Ectodermal cell (in vitro differentiated cells): ENCODE results near the gene TWIST1.

ENCODE experiments used
- H3K27ac ChIP-seq: 2 replicates; pipeline ENCODE4 v1.7.0; 2013; ENCODE audit warnings: mild to moderate bottlenecking, low read depth, low read length; ENCODE audit not compliant: insufficient read depth, poor library complexity, severe bottlenecking
- H3K27me3 ChIP-seq: 2 replicates; pipeline ENCODE4 v1.7.0; 2013; ENCODE audit warnings: mild to moderate bottlenecking, low read length; ENCODE audit not compliant: insufficient read depth, control insufficient read depth, poor library complexity, severe bottlenecking
- H3K36me3 ChIP-seq: one replicate; pipeline ENCODE4 v1.7.0; 2013; ENCODE audit warnings: low read length; ENCODE audit not compliant: control insufficient read depth, insufficient read depth
- H3K4me1 ChIP-seq: one replicate; pipeline ENCODE4 v1.7.0; 2013; ENCODE audit warnings: low read length; ENCODE audit not compliant: control insufficient read depth, insufficient read depth
- H3K4me3 ChIP-seq: 2 replicates; pipeline ENCODE4 v1.7.0; 2013; ENCODE audit warnings: low read depth, low read length, control low read depth; ENCODE audit not compliant: insufficient read depth
- H3K9me3 ChIP-seq: 2 replicates; pipeline ENCODE4 v1.7.0; 2013; ENCODE audit warnings: mild to moderate bottlenecking, low read length, moderate library complexity; ENCODE audit not compliant: control insufficient read depth
- WGBS, 2 experiments: methylation state at CpG; one replicate each; pipeline ENCODE4 v1.1.7; 2013; ENCODE audit warnings: missing lambda C conversion rate in 2 of 2; 5-methylcytosine and 5-hydroxymethylcytosine counted together

Gene TWIST1

DNA sequence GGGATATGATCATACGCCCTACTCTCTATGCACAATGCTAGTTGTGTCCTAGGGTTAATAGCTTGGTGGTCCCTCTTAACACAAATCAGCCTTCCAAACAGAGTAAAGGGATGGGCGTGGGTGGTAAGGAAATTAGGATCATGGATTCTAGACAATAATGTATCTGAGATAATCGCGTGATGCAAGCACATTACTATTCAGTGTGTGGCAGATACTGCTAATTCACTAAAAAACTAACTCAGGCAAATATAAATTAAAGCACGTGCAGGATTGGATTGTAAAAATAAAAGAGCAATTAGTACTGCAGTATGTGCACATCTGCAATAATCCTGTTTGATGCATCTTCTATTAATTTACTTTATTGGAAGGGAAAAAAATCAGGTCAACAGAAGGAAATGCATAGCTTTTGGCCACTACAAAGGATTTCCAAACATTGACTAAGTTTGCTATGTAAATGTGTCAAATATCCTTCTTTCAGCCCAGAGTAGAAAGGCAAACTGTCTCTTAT, 22.0 kb downstream of the TWIST1 start:
- no peaks in the 10 kb centered on the region for H3K9me3 ChIP-seq
- H3K4me1 ChIP-seq = no peaks in the 10 kb centered on the region
- no peaks in the 10 kb centered on the region for H3K27me3 ChIP-seq
- no peak overlapping the region for H3K4me3 ChIP-seq
- 87 to 89% methylated on average over 5 of the region's 5 CpGs for WGBS, 2 experiments
- no peaks in the 10 kb centered on the region for H3K36me3 ChIP-seq
- H3K27ac ChIP-seq = no peak overlapping the region

DNA sequence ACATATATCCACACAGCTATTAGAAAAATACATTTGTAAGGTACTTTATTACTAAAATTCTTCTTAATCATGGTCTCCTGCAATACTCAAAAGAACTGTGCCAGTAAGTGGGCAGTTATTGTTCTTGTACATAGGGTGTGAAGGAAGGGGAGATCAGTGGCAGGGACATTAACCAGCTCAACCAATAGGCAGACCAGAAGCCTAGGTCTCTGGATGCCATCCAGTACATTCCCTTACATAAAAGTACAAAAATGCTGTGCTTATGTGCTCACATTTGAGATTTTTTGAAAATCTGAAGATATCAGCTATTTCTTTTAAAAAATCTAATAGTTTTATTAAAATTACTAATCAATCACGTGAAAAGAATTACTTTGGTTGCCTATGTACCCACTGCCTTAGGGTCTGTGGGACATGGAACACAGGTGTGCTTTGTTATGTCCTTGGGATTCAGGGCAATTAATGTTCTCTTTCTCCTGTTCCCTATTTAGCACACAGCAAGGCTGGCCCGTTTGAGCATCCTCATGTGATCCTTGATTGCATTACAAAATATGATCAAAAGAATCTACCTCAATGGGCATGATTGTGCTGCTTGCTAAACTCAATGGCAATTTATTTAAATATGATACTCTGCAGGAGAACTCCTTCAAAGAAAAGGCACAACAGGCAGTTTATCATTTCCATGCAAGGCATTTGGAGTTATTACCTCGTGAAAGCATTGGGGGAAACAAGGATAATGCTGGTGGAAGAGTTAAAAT, 22.7 kb downstream of the TWIST1 start:
- 67 to 77% methylated on average over 3 of the region's 3 CpGs for WGBS, 2 experiments
- Histone ChIP-seq H3K4me1 (no peaks in the 10 kb centered on the region), H3K27me3 (no peaks in the 10 kb centered on the region)

DNA sequence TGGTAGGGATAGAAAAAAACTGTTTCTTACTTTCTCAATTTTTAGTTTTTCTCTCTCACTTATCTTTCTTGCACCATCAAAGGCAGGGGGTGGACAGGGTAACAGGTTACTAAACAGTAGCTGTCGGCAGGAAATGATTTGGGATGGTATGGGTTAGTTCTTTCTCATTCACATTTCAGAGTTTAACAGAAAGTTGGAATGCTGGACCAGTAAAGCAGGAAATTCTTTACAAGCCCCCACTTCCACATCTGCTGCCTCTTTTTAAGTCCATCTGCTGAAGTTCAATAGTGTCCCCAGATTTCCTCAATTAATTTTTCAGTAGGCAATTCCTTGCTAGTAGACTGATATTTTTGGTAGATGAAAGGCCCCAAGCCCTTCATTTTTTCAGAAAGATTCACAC, 23.3 kb downstream of the TWIST1 start:
- no peak overlapping the region for H3K27ac ChIP-seq
- no peak overlapping the region for H3K4me3 ChIP-seq
- 67 to 100% methylated on average over 1 of the region's 1 CpG for WGBS, 2 experiments
- no peaks in the 10 kb centered on the region for H3K4me1 ChIP-seq
- H3K9me3 ChIP-seq = no peaks in the 10 kb centered on the region
- H3K36me3 ChIP-seq = no peaks in the 10 kb centered on the region
- no peaks in the 10 kb centered on the region for H3K27me3 ChIP-seq

More for the DNA sequence above, 22.7 kb downstream of the TWIST1 start:
- no peak overlapping the region for H3K4me3 ChIP-seq
- no peaks in the 10 kb centered on the region for H3K36me3 ChIP-seq
- no peaks in the 10 kb centered on the region for H3K9me3 ChIP-seq
- H3K27ac ChIP-seq = no peak overlapping the region

DNA sequence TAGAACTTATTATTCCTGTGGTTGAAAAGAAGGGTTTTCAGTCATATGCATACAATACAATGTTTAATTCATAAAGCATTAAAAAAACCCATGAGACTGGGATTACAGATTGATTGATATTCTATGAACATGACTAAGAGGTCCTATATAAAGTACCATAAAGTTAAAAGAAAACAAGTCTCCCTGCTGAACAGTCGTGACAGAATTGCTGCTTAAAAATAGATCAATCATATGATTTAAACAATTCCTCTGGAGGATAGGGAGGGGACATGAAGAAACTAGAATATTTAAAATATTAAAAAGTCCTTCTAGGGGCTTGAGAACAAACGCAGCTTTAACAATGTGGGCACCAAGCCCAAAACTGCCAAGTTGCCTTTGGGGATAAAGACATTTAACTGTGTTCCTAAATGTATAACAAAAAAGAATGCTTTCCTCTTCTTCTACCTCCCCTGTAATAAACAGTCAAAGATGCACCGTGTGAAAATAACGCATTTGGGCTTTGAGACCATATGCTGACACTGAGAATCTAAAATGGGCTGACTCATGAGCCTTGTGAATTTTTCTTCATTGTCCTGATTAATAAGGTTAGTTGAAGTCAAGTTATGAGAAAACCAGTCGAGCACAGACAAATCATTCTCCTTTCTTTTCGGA, 25.8 kb downstream of the TWIST1 start:
- Histone ChIP-seq H3K27me3 (no peaks in the 10 kb centered on the region), H3K9me3 (no peaks in the 10 kb centered on the region), H3K4me3 (no peak overlapping the region), H3K36me3 (no peaks in the 10 kb centered on the region), H3K4me1 (no peaks in the 10 kb centered on the region), H3K27ac (no peak overlapping the region)
- 97 to 98% methylated on average over 3 of the region's 6 CpGs for WGBS, 2 experiments

DNA sequence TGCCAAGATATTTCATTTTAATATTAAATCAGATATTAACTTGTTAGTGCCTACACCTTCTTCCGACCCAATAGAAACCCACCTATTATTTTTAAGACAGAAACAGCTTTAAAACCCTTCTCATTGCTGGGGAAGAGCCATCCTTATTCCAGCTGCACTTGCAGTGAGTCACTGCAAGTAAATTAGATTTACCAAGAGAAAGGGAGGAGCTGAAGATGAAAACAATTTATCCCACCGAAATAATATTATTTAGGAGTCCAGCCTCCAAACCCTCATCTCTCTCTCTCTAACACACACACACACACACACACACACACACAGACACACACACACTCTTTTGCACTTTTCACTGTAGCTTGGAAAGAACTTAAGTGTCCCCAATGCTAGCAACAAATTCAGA, 26.9 kb downstream of the TWIST1 start:
- H3K4me3 ChIP-seq = no peak overlapping the region
- WGBS, 2 experiments = 82 to 100% methylated on average over 1 to 2 of the region's 2 CpGs
- H3K27ac ChIP-seq = no peak overlapping the region
- no peaks in the 10 kb centered on the region for H3K9me3 ChIP-seq
- no peaks in the 10 kb centered on the region for H3K27me3 ChIP-seq
- no peaks in the 10 kb centered on the region for H3K4me1 ChIP-seq
- H3K36me3 ChIP-seq = no peaks in the 10 kb centered on the region

DNA sequence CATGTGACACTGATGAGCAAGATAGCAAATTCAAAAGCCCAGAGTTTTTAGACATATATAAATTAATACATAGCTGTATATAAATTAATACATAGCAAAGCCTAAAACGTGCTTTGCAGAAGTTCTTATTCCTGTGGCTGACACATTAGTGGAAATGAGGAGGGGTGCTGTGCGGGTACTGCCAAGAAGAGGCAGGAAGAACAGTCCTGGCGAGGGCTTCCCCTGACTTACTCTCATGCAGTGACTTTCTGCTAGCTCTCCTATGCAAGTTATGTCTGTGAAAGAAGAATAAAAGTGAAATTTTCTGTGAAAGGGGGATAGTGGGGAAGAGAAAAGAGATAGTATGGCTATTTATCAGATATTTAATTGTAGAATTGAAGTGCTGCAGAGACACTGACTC, 27.6 kb downstream of the TWIST1 start:
- Histone ChIP-seq H3K9me3 (no peaks in the 10 kb centered on the region), H3K27ac (no peak overlapping the region), H3K36me3 (no peaks in the 10 kb centered on the region), H3K27me3 (no peaks in the 10 kb centered on the region), H3K4me3 (no peak overlapping the region), H3K4me1 (no peaks in the 10 kb centered on the region)
- 85 to 86% methylated on average over 3 of the region's 3 CpGs for WGBS, 2 experiments

DNA sequence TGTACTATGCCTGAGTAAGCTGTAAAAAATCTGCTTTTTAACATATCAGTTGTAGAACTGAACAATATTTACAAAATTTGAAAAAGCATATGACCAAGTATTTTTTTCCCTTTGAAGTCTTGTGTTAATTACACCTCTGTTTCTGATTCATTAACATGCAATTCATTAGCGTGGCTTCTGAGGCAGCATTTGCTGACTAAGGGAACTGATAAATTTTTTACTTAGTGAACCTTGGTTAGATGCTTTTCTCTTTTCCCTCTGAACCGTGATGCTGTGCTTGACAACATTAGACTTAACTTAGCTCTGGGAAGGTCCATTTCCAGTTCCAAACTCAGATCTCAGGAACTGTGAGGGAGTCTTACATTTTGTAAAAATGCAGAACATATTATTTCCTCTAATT, 28.1 kb downstream of the TWIST1 start:
- no peaks in the 10 kb centered on the region for H3K27me3 ChIP-seq
- no peaks in the 10 kb centered on the region for H3K4me1 ChIP-seq
- H3K4me3 ChIP-seq = no peak overlapping the region
- H3K27ac ChIP-seq = no peak overlapping the region
- WGBS, 2 experiments = 87 to 89% methylated on average over 2 of the region's 2 CpGs
- no peaks in the 10 kb centered on the region for H3K9me3 ChIP-seq
- H3K36me3 ChIP-seq = no peaks in the 10 kb centered on the region

DNA sequence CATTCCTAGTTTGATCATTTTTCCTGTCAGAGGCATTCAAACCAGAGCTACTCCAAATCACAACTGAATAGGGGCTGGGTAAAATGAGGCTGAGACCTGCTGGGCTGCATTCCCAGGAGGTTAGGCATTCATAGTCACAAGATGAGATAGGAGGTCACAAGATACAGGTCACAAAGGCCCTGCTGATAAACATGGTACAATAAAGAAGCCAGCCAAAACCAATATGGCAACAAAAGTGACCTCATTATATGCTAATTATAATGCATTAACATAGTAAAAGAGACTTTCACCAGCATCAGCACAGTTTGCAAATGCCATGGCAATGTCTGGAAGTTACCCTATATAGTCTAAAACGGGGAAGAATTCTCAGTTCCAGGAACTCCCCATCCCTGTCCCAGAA, 37.3 kb downstream of the TWIST1 start:
- H3K36me3 ChIP-seq = no peaks in the 10 kb centered on the region
- H3K27me3 ChIP-seq = no peaks in the 10 kb centered on the region
- 35 to 54% methylated on average over 1 of the region's 1 CpG for WGBS, 2 experiments
- H3K27ac ChIP-seq = no peak overlapping the region
- H3K4me3 ChIP-seq = no peak overlapping the region
- H3K4me1 ChIP-seq = no peaks in the 10 kb centered on the region
- no peaks in the 10 kb centered on the region for H3K9me3 ChIP-seq

DNA sequence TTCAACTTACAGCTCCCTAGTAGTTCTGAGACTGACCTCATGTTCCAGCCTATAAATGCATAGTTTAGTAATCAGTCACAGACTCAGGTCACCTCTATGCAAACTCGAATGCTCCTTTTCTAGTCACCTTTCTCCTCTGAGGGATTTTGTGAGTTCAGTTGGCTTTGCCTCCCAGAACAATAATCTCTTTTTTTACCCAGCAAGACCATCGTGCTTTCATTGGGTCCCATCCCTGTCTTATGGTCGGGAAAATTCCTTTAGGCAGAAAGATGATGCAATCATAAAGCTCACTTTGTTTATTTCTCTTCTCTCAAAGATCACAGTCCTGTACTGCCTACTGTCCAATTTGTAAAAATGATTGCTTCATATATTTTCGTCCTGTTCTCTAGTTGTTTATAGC, 38.4 kb downstream of the TWIST1 start:
- Histone ChIP-seq H3K4me3 (no peak overlapping the region), H3K9me3 (no peaks in the 10 kb centered on the region), H3K27me3 (no peaks in the 10 kb centered on the region), H3K27ac (no peak overlapping the region), H3K36me3 (no peaks in the 10 kb centered on the region), H3K4me1 (no peaks in the 10 kb centered on the region)
- WGBS, 2 experiments = 82 to 86% methylated on average over 3 to 4 of the region's 4 CpGs

DNA sequence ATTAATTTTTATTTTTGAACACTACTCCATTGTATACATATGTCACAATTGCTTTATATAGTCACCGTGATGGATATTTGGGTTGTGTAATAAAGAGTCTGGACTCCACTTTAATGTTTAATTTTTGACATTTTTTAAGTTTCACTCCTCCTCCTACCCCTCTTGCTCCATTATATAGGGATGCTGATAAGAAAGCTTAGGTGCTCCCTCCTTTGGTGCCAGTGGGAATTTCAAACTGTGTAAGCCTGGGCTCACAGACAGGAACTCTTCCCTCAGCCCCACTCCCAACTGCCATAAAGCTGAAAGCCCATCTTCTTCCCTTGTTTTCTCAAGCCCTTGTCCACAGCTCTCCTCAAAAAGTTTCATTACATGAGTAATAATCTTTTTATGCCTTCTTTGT, 47.6 kb downstream of the TWIST1 start:
- WGBS, 2 experiments = no CpG with 5 or more reads among the region's 1 CpG
- Histone ChIP-seq H3K4me3 (no peak overlapping the region), H3K4me1 (no peaks in the 10 kb centered on the region), H3K27me3 (no peaks in the 10 kb centered on the region), H3K27ac (no peak overlapping the region), H3K36me3 (no peaks in the 10 kb centered on the region), H3K9me3 (no peaks in the 10 kb centered on the region)
